ENCODE results near the gene ZNF506.

The ZNF506 gene

GRCh38 chr19:19748249-19748938, 73.2 kb downstream of the ZNF506 start:
- H3F3A ChIP-seq (ENCODE audit: insufficient read depth): no peaks in the 10 kb centered on the region
- no peaks in the 10 kb centered on the region for H3K9me3 ChIP-seq (ENCODE audit: insufficient read depth, low read length)
- no peaks in the 10 kb centered on the region for H3K36me3 ChIP-seq (ENCODE audit: low read length)
- H3K27ac ChIP-seq (ENCODE audit: low read depth, low read length): no peak overlapping the region
- no peak overlapping the region for H3K4me2 ChIP-seq (ENCODE audit: low read depth, low read length, poor library complexity, severe bottlenecking)
- TF ChIP-seq, protein P1, sequence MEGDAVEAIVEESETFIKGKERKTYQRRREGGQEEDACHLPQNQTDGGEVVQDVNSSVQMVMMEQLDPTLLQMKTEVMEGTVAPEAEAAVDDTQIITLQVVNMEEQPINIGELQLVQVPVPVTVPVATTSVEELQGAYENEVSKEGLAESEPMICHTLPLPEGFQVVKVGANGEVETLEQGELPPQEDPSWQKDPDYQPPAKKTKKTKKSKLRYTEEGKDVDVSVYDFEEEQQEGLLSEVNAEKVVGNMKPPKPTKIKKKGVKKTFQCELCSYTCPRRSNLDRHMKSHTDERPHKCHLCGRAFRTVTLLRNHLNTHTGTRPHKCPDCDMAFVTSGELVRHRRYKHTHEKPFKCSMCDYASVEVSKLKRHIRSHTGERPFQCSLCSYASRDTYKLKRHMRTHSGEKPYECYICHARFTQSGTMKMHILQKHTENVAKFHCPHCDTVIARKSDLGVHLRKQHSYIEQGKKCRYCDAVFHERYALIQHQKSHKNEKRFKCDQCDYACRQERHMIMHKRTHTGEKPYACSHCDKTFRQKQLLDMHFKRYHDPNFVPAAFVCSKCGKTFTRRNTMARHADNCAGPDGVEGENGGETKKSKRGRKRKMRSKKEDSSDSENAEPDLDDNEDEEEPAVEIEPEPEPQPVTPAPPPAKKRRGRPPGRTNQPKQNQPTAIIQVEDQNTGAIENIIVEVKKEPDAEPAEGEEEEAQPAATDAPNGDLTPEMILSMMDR (IDR thresholded peaks at IDR 0.05; ENCODE audit: insufficient read depth, low read length, poor library complexity, severe bottlenecking): no peak
- no peak for TF ChIP-seq EZH2phosphoT487 (conservative IDR thresholded peaks at IDR 0.05; ENCODE audit: low read length)
- no peak overlapping the region for H2AFZ ChIP-seq (ENCODE audit: low read depth, low read length, severe bottlenecking)
- H3K9ac ChIP-seq (ENCODE audit: low read length): no peak overlapping the region
- H4K20me1 ChIP-seq (ENCODE audit: low read depth, low read length): no peaks in the 10 kb centered on the region
- H3K79me2 ChIP-seq (ENCODE audit: insufficient read depth, low read length): no peaks in the 10 kb centered on the region
- no peaks in the 10 kb centered on the region for H3K9me2 ChIP-seq (replicated peaks; ENCODE audit: insufficient read depth, low read length)
- H3K4me3 ChIP-seq (ENCODE audit: insufficient read depth, low read length, poor library complexity, severe bottlenecking): no peak overlapping the region
- H3K27me3 ChIP-seq (ENCODE audit: low read length): no peaks in the 10 kb centered on the region

DNA sequence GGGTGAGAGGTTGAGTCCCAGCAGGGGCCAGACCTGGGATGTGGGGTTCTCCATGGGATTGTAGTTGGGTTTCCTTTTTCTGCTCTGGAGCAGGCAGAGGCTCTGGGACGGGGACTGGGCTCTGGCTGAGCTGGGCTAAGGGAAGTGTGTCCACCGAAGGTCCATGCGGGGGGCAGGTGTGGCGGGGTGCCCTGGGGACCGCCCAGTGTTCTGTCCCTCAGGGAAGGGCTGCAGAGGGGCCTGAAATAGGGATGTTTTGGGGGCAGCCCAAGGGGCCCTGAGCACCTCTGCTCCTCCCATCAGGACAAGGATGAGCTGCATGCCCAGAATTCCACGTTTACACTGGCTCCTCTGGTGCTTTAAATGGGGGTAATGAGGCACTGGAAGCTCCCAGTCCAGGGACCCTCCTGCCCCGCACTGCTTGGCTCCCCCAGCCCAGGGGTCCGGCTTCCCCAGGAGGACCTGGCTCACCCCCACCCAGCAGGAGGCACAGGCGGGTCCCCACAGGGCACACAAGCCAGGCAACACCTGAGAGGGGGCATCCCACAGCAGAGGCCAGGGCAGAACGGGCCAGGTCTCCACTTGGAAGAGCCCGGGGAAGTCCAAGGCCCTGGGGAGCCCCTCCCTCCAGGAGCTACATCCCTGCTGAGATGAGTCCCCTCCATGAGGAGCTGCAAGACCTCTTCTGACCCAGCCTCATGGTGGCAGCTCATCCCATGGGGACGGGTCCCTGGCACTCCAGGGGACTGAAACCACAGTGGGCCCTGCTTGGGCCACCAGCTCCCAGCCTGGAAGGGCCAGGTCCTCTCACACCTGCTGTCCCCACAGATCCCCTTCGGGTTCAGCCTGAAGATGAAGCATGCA, 74.0 kb downstream of the ZNF506 start:
- Histone ChIP-seq H3K36me3 (ENCODE audit: low read length) (no peaks in the 10 kb centered on the region), H3K9ac (ENCODE audit: low read length) (no peak overlapping the region), H3K4me2 (ENCODE audit: low read depth, low read length, poor library complexity, severe bottlenecking) (no peak overlapping the region), H2AFZ (ENCODE audit: low read depth, low read length, severe bottlenecking) (no peak overlapping the region), H3K9me3 (ENCODE audit: insufficient read depth, low read length) (no peaks in the 10 kb centered on the region), H3K27me3 (ENCODE audit: low read length) (no peaks in the 10 kb centered on the region), H3K4me3 (ENCODE audit: insufficient read depth, low read length, poor library complexity, severe bottlenecking) (no peak overlapping the region), H3K27ac (ENCODE audit: low read depth, low read length) (no peak overlapping the region), H4K20me1 (ENCODE audit: low read depth, low read length) (no peaks in the 10 kb centered on the region), H3F3A (ENCODE audit: insufficient read depth) (no peaks in the 10 kb centered on the region), H3K9me2 (replicated peaks; ENCODE audit: insufficient read depth, low read length) (no peaks in the 10 kb centered on the region), H3K79me2 (ENCODE audit: insufficient read depth, low read length) (no peaks in the 10 kb centered on the region)
- TF ChIP-seq EZH2phosphoT487 (conservative IDR thresholded peaks at IDR 0.05; ENCODE audit: low read length): no peak
- TF ChIP-seq, protein P1 (IDR thresholded peaks at IDR 0.05; ENCODE audit: insufficient read depth, low read length, poor library complexity, severe bottlenecking): no peak

- TF ChIP-seq, protein P1 (IDR thresholded peaks at IDR 0.05; ENCODE audit: insufficient read depth, low read length, poor library complexity, severe bottlenecking): no peak
- no peak for TF ChIP-seq EZH2phosphoT487 (conservative IDR thresholded peaks at IDR 0.05; ENCODE audit: low read length)
- H3K27me3 ChIP-seq (ENCODE audit: low read length): no peaks in the 10 kb centered on the region
- H3K4me3 ChIP-seq (ENCODE audit: insufficient read depth, low read length, poor library complexity, severe bottlenecking): no peak overlapping the region
- no peaks in the 10 kb centered on the region for H3K79me2 ChIP-seq (ENCODE audit: insufficient read depth, low read length)
- H3K36me3 ChIP-seq (ENCODE audit: low read length): no peaks in the 10 kb centered on the region
- H4K20me1 ChIP-seq (ENCODE audit: low read depth, low read length): no peaks in the 10 kb centered on the region
- H3F3A ChIP-seq (ENCODE audit: insufficient read depth): no peaks in the 10 kb centered on the region
- no peaks in the 10 kb centered on the region for H3K9me2 ChIP-seq (replicated peaks; ENCODE audit: insufficient read depth, low read length)
- no peak overlapping the region for H3K4me2 ChIP-seq (ENCODE audit: low read depth, low read length, poor library complexity, severe bottlenecking)
- no peaks in the 10 kb centered on the region for H3K9me3 ChIP-seq (ENCODE audit: insufficient read depth, low read length)
- H3K9ac ChIP-seq (ENCODE audit: low read length): no peak overlapping the region
- H3K27ac ChIP-seq (ENCODE audit: low read depth, low read length): no peak overlapping the region
- no peak overlapping the region for H2AFZ ChIP-seq (ENCODE audit: low read depth, low read length, severe bottlenecking)
These were observed 75.0 kb downstream of the ZNF506 start for GRCh38 chr19:19746286-19747213.

All from SU-DHL-6 (cell line).